ENCODE data around the gene TRPV6. TPM values are rescaled to one million over a fixed set of nuclear protein-coding genes. Genes with fewer than 3 reads are reported as not detected.

The TRPV6 gene
- polyA plus RNA-seq, 1 donor from 2014 or later, result not detected

DNA sequence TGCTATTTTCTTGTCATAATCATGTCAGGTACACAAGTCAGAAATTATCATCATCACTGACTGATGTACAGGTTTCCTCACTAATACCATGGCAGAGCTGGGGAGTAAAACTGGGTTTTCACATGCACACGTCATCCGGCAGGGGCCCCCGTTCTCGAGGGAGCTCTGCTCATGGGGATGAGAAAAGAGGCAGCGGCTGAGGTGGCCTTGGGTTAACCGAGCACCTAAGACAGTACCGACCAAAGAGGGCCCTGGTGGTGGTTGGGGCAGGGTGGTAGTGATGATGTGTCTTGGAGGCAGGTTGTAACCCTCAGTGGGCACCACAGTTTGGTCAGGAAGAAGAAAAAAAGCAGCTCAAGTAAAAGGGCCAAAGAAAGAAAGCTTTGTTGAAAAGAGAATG, 12.1 kb upstream of the TRPV6 start:
- no peak overlapping the region for H3K27ac Mint-ChIP-seq
- peaks cover 20% of the 10 kb centered on the region for H3K27me3 Mint-ChIP-seq
- no peaks in the 10 kb centered on the region for H3K4me1 Mint-ChIP-seq
- H3K4me3 Mint-ChIP-seq, result no peak overlapping the region
- H3K9me3 Mint-ChIP-seq, result peaks cover 0 to 4% (median 0%) of the 10 kb centered on the region in 3 donors
- H3K36me3 Mint-ChIP-seq, result no peaks in the 10 kb centered on the region

DNA sequence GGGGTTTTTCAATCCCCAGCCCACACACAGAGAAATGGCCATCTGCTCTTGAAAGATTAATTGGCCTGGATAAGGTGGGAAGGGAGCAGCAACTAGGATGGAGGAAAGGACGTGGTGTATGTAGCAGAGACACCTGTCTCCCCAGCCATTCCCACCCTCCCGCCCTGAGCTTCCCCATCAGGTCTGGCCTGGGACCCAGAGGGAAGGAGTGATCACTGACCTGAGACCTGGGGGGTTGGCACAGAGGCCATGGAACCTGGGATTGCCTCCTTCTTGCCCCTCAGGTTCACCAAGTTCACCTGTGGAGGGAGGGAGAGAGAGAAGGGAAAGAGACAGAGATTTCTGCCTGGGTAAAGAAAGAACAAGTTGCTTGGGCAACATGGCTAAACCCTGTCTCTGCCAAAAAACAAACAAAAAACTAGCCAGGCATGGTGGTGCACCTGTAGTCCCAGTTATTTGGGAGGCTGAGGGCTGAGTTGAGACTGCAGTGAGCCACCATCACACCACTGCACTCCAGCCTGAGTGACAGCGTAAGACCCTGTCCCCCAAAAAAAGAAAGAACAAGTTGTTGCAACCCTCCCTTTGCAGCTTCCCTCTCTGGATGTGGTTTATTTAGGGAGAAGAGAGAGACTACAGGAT, 11.3 kb upstream of the TRPV6 start:
- Mint-ChIP-seq H3K9me3 (peaks cover 0 to 2% (median 0%) of the 10 kb centered on the region in 3 donors), H3K36me3 (no peaks in the 10 kb centered on the region), H3K27me3 (peaks cover 20% of the 10 kb centered on the region), H3K27ac (peak overlapping the region in 1 of 3 donors; percentile 13), H3K4me1 (no peaks in the 10 kb centered on the region), H3K4me3 (no peak overlapping the region)

DNA sequence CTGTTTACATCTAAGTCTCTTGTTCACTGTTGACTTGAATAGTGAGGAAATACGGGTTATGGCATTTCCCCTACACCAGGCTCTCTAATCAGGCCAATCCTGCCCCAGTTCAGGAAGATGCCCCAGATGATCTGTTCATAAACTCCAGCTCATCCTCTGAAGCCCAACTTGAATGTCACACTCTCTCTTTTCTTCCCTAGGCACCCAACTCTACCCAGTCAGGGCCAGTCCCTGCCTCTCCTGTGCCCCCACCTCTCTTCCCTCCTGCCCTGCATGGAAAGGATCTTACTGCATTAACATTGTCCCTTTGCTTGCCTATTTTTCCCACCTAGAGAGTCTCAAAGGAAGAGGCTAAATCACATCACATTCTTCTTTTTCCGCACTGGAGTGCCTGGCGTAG, 10.6 kb upstream of the TRPV6 start:
- Mint-ChIP-seq H3K36me3 (no peaks in the 10 kb centered on the region), H3K27me3 (peaks cover 20% of the 10 kb centered on the region), H3K4me3 (no peak overlapping the region), H3K4me1 (no peaks in the 10 kb centered on the region), H3K9me3 (peaks cover 0 to 2% (median 0%) of the 10 kb centered on the region in 3 donors), H3K27ac (peak overlapping the region in 1 of 3 donors; percentile 13)

DNA sequence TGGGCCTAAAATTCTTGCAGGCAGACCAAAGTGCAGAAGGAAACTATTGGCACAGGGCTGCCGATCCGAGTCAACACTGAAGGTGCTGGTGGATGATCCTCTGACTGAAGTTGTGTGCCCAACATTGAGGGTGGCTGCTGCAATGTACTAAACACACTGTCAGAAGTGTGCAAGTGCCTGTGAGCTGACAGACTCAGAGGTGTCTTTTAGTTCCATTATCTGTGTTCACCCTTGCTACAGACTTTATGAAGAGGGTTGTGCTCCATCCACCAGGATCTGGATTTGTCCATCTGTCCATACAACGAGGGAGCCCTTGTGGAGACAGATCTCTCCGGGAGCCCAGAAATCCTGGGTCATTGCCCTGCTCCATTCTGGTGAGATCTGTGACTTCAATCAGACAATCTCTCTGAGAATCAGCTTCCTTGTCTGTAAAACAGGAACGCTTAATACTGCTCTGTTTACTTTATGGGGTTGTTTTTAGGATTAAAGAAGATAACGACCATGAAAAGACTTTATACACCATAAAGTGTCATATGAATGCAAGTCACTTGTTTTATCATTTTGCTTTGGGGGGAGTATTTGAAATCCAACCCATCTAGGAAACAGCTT, 9.5 kb upstream of the TRPV6 start:
- no peak overlapping the region for H3K27ac Mint-ChIP-seq
- no peaks in the 10 kb centered on the region for H3K9me3 Mint-ChIP-seq
- no peak overlapping the region for H3K4me3 Mint-ChIP-seq
- no peaks in the 10 kb centered on the region for H3K36me3 Mint-ChIP-seq
- no peaks in the 10 kb centered on the region for H3K4me1 Mint-ChIP-seq
- peaks cover 20% of the 10 kb centered on the region for H3K27me3 Mint-ChIP-seq

DNA sequence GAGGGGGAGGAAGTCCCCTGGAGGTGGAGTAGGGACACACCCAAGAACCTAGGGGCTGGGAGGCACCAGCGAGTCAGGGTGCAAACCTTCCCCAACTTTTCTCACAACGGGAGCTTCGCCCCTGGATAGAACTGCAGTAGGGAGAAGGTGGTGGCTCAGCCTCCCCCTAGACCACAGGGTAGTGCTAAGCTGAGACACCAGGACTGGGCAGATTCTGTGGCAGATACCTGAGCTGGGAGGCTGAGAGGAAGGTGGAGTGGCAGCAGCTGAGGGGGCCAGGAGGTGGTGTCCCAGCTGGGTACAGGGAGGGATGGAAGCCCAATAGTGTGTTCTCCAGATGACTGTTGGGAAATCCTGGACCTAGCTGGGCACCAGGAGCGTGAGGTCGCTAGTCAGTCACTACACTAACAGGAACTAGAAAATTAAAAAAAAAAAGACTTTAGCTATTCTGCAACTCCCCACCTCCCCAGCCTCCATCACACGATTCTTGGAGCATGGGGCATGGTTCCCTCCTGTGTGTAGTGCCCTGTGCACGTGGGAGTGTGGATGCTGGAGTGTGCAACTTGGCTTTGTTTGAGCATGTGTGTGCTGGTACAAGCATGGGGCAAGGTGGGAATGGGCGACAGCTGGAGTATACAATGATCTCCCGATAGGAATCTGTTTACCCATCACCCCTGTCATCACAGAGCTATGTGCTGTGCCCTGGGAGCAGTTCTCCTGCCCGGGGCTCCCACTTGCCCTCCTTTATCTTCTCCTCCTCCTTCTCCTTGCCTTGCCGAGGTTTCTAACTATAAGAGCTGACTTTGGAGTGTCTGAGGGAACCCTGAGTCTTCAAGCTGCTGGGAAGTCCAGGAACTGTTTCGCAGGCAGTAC, 8.8 kb upstream of the TRPV6 start:
- H3K4me3 Mint-ChIP-seq, result peak overlapping the region in 1 of 4 donors; percentile 21
- H3K9me3 Mint-ChIP-seq, result no peaks in the 10 kb centered on the region
- peak overlapping the region in 1 of 3 donors; percentile 13 for H3K27ac Mint-ChIP-seq
- H3K36me3 Mint-ChIP-seq, result no peaks in the 10 kb centered on the region
- H3K27me3 Mint-ChIP-seq, result peaks cover 22% of the 10 kb centered on the region
- no peaks in the 10 kb centered on the region for H3K4me1 Mint-ChIP-seq

DNA sequence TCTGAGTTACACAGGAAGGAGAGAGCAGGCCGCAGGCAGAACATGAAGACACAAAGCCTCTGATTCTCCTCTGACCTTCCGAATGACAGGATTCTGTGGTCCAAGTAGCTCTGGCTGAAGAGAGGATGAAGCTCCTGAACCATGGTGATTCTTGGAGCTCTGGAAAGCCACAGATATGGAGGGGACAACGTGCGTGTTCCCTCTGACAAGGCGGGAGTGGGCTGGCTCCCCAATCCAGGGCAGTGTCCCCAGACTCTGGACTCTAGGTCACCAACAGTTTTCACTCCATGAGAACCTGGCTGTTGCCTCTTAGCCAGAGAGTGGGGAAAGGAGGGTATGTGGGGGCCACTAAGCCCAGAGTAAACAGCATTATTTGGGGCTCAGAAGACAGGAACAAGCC, 7.4 kb upstream of the TRPV6 start:
- Mint-ChIP-seq H3K9me3 (no peaks in the 10 kb centered on the region), H3K4me3 (no peak overlapping the region), H3K36me3 (no peaks in the 10 kb centered on the region), H3K27ac (no peak overlapping the region), H3K27me3 (peaks cover 24% of the 10 kb centered on the region), H3K4me1 (no peaks in the 10 kb centered on the region)

DNA sequence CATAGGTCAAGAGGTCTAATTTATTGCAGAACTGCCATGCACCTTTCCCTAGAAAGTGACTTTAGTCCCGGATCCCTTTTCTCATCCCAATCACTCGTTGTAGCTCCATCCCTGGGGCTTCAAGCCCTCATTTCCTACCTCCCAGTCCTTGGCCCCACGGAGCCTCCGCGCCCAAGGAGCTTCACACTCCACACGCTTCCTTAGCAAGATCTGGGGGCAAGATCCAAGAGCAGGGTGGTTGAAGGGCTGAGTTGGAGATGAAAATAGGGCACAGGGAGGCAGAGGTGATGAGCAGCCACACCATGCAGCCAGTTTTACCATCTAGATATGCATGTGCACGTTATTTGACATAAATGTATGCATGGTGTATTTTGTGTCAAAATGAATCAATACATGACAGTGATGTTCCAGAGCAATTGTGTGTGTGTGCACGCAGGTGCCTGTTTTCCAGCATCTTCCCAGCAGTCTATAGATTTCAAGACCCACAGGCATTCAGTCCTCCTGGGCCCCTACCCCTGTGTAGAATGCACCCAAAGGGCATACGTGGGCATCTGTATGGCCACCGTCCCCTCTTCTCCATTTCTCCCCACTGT, 6.0 kb upstream of the TRPV6 start:
- no peak overlapping the region for H3K27ac Mint-ChIP-seq
- H3K27me3 Mint-ChIP-seq, result peaks cover 15% of the 10 kb centered on the region
- H3K9me3 Mint-ChIP-seq, result no peaks in the 10 kb centered on the region

DNA sequence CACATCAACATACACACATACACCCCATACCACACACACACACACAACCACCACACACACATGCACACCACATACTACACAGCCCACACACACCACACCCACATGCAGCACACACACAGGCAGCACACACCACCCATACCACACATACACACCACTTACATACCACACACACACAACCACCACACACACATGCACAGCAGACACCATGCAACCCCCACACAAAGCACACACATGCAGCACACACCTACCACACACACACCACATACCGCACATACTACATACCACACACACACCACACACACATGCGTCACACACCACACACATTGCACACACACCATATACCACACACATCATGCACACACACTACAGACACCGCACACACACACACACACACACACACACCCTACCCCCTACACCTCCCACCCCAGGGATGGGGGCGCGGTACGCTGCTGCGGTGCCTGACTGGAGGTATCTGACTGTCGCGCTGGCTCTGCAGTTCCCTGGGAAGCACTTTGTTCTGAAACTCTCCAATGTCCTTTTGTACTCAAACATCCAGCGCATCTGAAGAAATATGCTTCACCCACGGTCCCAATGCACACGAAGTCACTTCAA, 5.4 kb upstream of the TRPV6 start:
- H3K27ac Mint-ChIP-seq, result no peak overlapping the region
- peaks cover 11% of the 10 kb centered on the region for H3K27me3 Mint-ChIP-seq
- H3K9me3 Mint-ChIP-seq, result no peaks in the 10 kb centered on the region
- no peaks in the 10 kb centered on the region for H3K36me3 Mint-ChIP-seq
- H3K4me3 Mint-ChIP-seq, result no peak overlapping the region
- no peaks in the 10 kb centered on the region for H3K4me1 Mint-ChIP-seq

More for the DNA sequence above, 6.0 kb upstream of the TRPV6 start:
- Mint-ChIP-seq H3K4me3 (no peak overlapping the region), H3K4me1 (no peaks in the 10 kb centered on the region), H3K36me3 (no peaks in the 10 kb centered on the region)

DNA sequence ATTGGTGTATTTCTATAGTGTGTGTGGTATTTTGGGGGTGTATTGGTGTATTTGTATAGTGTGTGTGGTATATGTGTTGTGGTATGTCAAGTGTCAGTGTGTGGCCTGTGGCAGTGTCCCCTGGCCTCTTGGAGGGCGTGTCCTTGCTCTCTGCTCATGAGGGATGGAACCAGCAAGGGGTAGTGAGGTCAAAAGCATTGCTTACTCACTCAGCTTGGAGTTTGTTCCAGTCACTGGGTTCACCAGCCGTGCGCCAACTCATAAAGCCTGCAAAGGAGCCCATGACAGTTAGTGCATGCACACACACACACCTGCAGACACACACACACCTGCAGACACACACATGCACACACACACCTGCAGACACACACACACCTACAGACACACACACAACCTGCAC, 4.3 kb upstream of the TRPV6 start:
- no peak overlapping the region for H3K27ac Mint-ChIP-seq
- H3K36me3 Mint-ChIP-seq, result no peaks in the 10 kb centered on the region

DNA sequence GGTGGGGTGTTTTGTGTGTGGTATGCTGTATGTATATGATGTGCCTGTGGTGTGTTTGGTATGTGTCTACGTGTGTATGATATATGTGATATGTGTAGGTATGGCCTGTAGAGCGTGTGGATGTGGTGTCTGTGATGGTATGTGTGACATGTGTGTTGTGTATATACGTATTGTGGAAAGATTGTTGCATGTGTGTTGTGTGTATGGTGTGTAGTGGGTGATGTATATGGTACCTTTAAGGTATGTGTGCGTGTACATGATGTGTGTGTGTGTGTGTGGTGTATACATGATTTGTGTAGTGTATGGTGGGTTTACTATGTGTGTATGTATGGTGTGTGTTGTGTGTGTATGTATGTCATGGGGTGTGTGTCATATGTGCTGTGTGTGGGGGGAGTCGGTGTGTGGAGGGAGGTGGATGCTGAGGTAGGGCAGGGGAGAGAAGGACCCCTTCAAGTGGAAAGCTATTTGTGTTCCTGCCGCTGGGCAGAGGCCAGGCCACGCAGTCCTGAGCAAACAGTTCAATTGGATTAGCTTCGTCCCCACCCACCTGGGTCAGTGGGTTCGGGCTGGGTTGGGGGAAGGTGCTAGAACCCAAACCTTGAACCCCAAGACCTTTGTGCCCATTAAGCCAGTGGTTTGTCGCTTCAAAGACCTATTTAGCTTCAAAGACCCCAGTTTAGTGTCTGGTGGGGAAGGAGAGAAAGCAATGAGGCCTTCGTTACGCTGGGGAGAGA, 1.9 kb upstream of the TRPV6 start:
- no peaks in the 10 kb centered on the region for H3K4me1 Mint-ChIP-seq
- H3K36me3 Mint-ChIP-seq, result no peaks in the 10 kb centered on the region
- no peak overlapping the region for H3K4me3 Mint-ChIP-seq
- H3K9me3 Mint-ChIP-seq, result no peaks in the 10 kb centered on the region
- no peak overlapping the region for H3K27ac Mint-ChIP-seq
- H3K27me3 Mint-ChIP-seq, result peaks cover 4% of the 10 kb centered on the region

More for the DNA sequence above, 4.3 kb upstream of the TRPV6 start:
- peaks cover 8% of the 10 kb centered on the region for H3K27me3 Mint-ChIP-seq
- no peak overlapping the region for H3K4me3 Mint-ChIP-seq
- no peaks in the 10 kb centered on the region for H3K9me3 Mint-ChIP-seq
- H3K4me1 Mint-ChIP-seq, result no peaks in the 10 kb centered on the region

DNA sequence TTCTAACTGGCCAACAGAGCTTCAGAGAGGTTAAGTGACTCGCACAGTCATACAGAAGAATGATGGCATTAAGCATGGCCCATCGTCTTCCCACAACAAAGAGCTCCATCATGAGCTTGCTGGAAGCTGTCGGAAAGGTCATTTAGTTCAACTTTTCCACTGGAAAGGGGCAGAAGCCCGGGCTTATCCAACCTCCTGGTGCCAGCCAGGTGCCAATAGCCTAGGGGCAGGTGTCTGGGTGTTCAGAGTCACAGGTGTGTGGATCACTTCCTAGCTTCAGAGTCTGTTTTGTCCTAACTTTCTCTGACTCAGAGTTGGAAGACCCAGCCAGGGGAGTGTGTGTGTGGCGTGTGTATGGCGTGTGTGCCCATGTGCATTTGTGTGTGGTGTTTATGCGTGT, 1.3 kb upstream of the TRPV6 start:
- Mint-ChIP-seq H3K4me3 (no peak overlapping the region), H3K36me3 (no peaks in the 10 kb centered on the region), H3K9me3 (no peaks in the 10 kb centered on the region), H3K4me1 (no peaks in the 10 kb centered on the region), H3K27ac (no peak overlapping the region), H3K27me3 (peaks cover 4% of the 10 kb centered on the region)

DNA sequence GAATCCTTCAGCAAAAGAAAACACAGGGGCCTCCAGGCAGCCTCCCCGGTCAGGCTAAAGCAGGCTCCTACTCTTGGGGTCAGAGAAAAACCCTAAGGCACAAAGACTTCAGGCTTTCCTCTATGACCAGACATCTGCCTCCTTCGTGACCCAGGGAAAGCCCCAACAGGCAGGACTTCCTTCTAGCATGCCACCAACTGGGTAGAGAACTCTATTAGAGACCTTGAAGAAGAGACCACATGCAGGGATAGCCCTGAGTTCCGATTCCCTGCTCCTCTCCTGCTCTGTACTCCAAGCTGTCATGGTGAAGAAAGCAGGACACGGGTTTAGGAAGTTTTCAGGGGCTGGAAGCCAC, 1.3 kb downstream of the TRPV6 start:
- Mint-ChIP-seq H3K36me3 (no peaks in the 10 kb centered on the region), H3K4me1 (no peaks in the 10 kb centered on the region), H3K27me3 (peaks cover 1% of the 10 kb centered on the region), H3K9me3 (no peaks in the 10 kb centered on the region), H3K4me3 (no peak overlapping the region), H3K27ac (no peak overlapping the region)

DNA sequence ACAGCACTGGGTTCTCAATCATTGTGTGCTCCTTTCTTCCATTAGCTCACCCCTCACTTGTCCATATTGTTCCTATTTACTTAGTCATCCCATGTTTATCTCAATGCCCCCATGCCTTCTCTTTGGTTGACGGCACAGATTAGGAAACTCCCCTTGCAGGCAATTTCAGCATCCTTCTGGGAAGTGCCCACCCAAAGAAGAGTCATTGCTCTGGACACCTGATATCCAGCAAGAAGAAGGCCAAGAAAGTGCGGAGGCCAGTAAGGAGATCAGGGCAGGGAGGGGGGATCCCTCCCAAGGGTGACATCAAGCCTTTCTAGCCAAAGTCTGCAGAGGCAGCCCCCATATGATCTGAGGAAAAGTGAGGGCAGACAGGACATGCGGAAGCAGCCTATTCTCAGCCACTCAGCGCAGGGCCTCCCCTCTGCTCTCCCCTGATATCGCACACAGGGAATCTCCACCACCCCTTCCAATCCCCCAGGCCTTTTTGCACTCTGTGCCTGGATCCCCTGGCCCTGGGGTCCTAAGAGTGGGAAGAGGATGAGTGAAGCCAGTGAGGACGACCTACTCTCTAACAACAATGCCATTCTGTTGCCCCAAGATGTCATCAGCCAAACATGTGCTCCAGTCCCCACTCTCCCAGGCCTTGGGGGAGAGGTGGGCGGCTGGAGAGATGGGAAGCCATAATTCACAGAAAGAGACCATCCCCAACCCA, 1.8 kb downstream of the TRPV6 start:
- Mint-ChIP-seq H3K27ac (no peak overlapping the region), H3K36me3 (no peaks in the 10 kb centered on the region), H3K4me1 (no peaks in the 10 kb centered on the region), H3K27me3 (peaks cover 2% of the 10 kb centered on the region), H3K4me3 (no peak overlapping the region), H3K9me3 (no peaks in the 10 kb centered on the region)

DNA sequence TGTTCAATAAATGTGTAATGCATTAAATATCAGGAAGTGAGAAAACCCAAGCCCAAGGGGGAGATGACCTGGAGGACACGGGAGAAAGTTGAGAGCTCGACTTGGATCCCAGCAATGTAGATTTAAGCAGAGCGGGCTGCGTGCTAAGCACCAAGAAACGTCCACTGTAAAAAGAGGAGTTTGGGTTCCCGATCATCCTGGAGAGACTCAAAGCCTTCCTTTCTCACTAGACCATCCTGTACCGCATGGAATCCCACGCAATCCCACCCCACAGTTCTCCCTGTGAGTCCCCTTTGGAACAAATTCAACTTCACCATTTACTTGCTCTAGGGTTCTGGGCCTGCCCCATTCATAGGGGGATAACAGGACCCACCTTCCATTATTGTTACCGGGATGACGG, 2.4 kb downstream of the TRPV6 start:
- no peak overlapping the region for H3K4me3 Mint-ChIP-seq
- no peaks in the 10 kb centered on the region for H3K9me3 Mint-ChIP-seq
- no peak overlapping the region for H3K27ac Mint-ChIP-seq
- no peaks in the 10 kb centered on the region for H3K36me3 Mint-ChIP-seq
- H3K27me3 Mint-ChIP-seq, result peaks cover 2% of the 10 kb centered on the region
- H3K4me1 Mint-ChIP-seq, result no peaks in the 10 kb centered on the region

Data from IgD-negative memory B cell (primary cell).